ENCODE measurements around the gene CYP24A1. TPM values are rescaled to one million over a fixed set of nuclear protein-coding genes. Genes with fewer than 3 reads are reported as not detected.

The CYP24A1 gene
- total RNA-seq, 1 donor from 2014 or later, result 6.6 TPM

DNA sequence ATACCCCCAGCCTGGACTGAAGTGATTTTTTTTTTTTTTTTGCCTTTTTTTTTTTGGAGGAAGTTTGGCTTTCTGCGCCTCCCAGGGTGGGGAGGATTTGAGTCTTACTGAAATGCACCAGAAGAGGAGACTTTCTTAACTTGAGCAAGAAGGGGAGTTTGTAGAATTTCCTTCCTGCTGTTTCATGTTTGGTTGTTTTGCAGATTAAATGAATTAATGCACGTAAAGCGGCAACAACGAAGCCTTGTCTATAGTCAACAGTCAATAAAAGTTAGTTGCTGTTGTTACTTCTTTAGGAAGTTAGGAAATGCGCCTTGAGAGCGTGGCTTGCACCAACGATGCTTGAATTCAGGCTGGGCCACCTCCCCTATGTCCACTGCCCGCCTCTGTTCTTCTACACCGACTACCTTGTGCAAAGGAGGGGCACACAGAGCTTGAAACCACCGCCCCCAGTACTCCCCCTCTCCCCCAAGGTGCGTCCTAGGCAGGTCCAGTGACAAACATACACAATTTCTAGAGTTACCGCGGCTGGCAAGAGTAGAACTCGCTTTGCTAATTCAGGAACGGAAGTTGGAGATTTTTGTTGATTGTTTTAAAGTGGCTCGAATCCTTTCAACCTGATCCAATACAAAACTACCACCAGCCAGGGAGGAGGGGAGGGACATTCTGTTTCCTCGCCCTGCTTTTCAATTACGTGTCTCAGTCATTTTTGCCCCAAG is 830 bp upstream of the CYP24A1 start:
- DNase-seq (ENCODE audit: low read depth), result no peak

GRCh38 chr20:54172856-54173652 is 732 bp downstream of the CYP24A1 start:
- peak; percentile 47 for DNase-seq (ENCODE audit: low read depth)

- DNase-seq (ENCODE audit: low read depth), result no peak
These were observed 1.3 kb downstream of the CYP24A1 start for GRCh38 chr20:54172532-54172855.

- DNase-seq (ENCODE audit: low read depth), result no peak
These were observed 2.8 kb downstream of the CYP24A1 start for GRCh38 chr20:54170963-54171362.

GRCh38 chr20:54170026-54170471 is 3.7 kb downstream of the CYP24A1 start:
- DNase-seq (ENCODE audit: low read depth), result no peak

- DNase-seq (ENCODE audit: low read depth), result peak; percentile 58
These were observed 4.6 kb downstream of the CYP24A1 start for GRCh38 chr20:54168961-54169862.

DNA sequence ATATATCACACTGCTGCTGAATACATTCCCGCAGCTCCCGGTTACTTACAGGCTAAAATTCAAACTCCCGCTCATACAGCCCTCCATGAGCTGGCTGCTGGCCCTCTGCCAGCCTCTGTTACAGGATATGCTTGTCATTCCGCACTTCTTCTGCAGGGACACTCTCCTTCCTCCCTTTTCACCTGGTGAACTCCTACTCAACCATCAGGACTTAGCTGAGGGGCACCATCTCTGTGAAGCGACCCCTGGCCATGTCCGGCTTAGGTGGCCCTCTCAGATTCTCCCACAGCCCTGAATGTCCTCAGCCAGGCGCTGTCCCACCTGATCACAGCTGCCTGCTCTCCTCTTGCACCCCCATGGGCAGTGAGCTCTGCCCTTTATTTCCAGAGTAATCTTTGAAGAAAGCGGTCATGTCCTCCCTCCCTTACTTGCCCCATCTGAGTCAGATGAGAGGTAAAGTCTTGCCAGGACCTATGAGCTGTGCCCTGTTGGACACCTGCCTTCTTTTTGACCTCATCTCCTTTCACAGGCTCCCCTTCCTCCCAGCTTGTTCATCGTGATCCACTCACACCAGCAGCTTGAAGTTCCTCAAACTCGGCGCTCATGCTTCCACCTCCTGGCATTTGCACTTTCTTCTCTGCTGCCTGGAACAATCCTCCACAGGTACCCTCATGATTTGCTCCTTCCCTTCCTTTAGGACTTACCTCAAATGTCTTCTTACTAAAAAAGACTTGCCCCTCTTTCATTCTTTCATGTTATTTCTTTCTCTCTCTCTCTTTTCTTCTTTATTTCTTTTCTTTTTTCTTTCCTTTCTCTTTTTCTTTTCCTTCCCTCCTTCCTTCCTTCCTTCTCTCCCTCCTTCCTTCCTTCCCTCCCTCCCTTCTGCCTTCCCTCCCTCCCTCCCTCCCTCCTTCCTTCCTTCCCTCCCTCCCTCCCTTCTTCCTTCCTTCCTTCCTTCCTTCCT is 5.6 kb downstream of the CYP24A1 start:
- peak; percentile 39 for DNase-seq (ENCODE audit: low read depth)

DNA sequence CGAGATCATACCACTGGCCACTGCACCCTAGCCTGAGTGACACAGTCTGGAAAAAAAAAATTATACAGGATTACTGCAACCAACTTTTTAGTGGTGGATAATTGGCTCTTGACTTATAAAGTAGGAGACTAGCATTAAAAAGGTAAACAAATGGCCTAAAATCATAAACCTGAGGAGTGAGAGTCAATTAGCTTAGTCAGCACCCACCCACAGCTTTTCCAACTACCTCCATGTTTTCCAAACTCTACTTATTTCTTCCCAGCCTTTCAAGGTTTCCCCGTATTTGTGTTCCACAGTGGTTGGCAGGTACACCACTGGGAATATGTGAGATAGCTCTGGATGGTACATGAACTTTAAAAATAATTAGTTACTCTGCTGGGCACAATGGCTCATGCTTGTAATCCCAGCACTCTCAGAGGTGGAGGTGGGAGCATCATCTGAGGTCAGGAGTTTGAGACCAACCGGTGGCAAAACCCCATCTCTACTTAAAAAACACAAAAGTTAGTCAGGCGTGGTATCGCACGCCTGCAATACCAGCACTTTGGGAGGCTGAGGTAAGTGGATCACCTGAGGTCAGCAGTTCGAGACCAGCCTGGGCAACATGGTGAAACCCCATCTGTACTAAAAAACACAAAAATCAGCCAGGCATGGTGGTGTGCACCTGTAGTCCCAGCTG is 6.7 kb downstream of the CYP24A1 start:
- no peak for DNase-seq (ENCODE audit: low read depth)

- no peak for DNase-seq (ENCODE audit: low read depth)
These were observed 8.0 kb downstream of the CYP24A1 start for GRCh38 chr20:54165803-54166202.

DNA sequence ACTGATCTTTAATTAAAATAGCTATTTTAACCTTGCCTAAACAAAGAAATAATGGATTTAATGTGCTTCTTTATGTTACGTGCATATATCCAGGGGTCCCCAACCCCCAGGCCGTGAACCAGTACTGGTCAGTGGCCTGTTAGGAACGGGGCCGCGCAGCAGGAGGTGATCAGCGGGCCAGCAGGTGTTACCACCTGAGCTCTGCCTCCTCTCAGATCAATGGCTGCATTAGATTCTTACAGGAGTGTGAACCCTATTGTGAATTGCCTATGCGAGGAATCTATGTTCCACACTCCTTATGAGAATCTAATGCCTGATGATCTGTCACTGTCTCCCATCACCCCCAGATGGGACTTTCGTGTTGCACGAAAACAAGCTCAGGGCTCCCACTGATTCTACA is 8.8 kb downstream of the CYP24A1 start:
- DNase-seq (ENCODE audit: low read depth), result no peak

DNA sequence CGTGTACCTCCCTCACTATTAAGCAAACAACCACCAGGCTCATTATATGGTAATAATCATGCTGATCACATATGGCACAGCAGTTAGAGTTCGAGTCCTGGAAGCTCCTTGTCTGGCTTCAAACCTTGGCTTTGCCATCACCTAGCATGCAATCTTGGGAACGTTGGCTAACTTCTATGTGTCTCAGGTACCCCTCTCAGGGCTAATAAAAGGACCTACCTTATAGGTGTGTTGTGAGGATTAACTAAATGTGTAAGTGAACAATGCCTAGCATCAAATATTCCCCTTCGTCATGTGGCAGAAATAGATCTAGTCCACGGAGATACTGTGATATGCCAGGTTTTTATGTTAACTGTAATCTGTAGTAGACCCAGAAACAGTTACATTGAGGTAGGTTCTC is 10.4 kb downstream of the CYP24A1 start:
- no peak for DNase-seq (ENCODE audit: low read depth)

- DNase-seq (ENCODE audit: low read depth), result no peak
These were observed 11.3 kb downstream of the CYP24A1 start for GRCh38 chr20:54162378-54163009.

DNA sequence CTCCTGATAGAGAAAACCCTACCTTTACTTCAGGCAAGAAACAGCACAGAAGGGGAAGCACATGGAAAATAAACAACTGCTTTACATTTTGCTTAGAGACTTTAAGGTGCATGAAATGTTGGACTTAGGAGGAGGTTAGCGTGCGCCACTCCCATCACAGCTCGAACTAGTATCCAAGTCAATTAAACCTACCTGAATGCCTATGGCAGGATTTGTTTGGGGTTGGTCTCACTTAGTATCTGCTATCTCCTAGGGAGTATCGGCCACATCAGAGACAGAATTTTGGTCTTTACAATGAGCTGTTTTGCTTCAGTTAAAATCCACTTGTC is 12.0 kb downstream of the CYP24A1 start:
- no peak for DNase-seq (ENCODE audit: low read depth)

- DNase-seq (ENCODE audit: low read depth), result no peak
These were observed 12.6 kb downstream of the CYP24A1 start for GRCh38 chr20:54161008-54161820.

DNA sequence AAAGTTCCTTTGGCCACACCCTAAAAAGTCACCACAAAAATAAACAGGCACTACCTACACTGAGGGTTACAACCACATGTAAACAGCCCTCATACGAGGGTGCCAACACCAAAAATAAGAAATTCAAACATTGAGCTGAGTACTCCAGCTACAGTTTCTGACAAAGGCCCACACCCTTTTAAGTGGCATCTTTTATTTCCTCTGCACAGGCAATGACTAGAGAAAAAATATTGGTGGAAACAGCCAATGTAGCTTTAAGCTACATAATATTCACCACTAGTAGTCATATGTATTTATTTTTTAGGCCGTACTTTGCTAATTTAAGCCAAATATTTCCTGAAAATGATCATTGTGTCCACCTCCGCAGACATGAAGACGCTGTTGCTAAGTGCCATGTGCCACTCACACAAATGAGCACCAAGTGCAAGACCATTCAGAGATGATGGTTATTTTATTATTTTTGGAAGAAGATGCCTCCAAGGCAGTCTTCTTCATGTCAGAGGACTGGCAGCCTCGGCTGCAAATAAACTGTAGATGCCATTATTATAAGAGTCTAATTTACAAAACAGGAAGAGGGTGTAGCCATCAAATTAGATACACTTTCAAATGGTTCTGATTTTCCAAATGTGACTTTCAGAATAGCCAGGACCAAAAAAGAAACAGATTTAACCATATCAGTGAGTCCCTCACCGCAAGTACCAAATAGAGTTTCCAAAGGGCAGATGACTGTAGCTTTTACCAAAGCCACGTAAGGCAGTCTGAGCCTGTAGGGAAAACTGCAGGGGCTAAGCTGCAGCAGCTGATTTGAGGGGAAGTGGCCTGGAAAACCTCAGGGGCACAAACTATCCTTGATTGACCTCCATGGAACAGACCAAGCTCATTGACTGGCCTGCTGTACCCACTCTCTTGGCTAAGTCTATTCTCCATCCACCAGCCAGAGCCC is 13.4 kb downstream of the CYP24A1 start:
- DNase-seq (ENCODE audit: low read depth), result no peak

- DNase-seq (ENCODE audit: low read depth), result no peak
These were observed 14.8 kb downstream of the CYP24A1 start for GRCh38 chr20:54158856-54159418.

GRCh38 chr20:54158226-54158625 is 15.6 kb downstream of the CYP24A1 start:
- no peak for DNase-seq (ENCODE audit: low read depth)
